ENCODE measurements around the gene TMEM131.

DNA sequence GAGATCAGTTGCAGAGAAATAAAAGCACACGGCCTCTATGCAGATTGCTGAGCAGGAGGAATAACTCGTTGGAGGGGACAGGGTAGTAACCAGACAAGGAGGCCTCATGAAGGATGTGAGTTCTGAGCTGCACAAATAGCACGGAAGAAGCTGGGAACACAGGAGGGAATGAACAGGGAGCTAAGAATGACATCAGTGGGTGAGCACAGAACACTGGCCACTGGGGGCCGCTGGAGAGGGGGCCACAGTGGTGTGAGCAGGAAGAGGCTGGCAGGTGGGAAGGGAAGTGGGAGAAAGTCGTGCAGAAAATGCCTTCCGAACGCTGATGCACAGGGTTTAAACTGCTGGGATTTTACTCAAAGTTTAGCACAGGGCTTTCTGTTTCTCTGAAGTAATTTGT, 221.3 kb downstream of the TMEM131 start:
- TF ChIP-seq, protein P1, sequence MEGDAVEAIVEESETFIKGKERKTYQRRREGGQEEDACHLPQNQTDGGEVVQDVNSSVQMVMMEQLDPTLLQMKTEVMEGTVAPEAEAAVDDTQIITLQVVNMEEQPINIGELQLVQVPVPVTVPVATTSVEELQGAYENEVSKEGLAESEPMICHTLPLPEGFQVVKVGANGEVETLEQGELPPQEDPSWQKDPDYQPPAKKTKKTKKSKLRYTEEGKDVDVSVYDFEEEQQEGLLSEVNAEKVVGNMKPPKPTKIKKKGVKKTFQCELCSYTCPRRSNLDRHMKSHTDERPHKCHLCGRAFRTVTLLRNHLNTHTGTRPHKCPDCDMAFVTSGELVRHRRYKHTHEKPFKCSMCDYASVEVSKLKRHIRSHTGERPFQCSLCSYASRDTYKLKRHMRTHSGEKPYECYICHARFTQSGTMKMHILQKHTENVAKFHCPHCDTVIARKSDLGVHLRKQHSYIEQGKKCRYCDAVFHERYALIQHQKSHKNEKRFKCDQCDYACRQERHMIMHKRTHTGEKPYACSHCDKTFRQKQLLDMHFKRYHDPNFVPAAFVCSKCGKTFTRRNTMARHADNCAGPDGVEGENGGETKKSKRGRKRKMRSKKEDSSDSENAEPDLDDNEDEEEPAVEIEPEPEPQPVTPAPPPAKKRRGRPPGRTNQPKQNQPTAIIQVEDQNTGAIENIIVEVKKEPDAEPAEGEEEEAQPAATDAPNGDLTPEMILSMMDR (conservative IDR thresholded peaks at IDR 0.05; ENCODE audit: low read length), result peak; percentile 82
- no peak for TF ChIP-seq EZH2phosphoT487 (IDR thresholded peaks at IDR 0.05; ENCODE audit: borderline replicate concordance, low read depth, low read length)
